RPMI8226 (cell line): ENCODE results near the gene TEN1.
"Not testable (repeated sequence)": the region's sequence is repeated elsewhere in the genome, so short reads cannot be mapped to it uniquely, and the experiment has no call there.

Experiments
- DNase-seq: peaks from one replicate; pipeline ENCODE4 v3.0.0-alpha.2; 2015

The TEN1 gene, protein sequence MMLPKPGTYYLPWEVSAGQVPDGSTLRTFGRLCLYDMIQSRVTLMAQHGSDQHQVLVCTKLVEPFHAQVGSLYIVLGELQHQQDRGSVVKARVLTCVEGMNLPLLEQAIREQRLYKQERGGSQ

DNA sequence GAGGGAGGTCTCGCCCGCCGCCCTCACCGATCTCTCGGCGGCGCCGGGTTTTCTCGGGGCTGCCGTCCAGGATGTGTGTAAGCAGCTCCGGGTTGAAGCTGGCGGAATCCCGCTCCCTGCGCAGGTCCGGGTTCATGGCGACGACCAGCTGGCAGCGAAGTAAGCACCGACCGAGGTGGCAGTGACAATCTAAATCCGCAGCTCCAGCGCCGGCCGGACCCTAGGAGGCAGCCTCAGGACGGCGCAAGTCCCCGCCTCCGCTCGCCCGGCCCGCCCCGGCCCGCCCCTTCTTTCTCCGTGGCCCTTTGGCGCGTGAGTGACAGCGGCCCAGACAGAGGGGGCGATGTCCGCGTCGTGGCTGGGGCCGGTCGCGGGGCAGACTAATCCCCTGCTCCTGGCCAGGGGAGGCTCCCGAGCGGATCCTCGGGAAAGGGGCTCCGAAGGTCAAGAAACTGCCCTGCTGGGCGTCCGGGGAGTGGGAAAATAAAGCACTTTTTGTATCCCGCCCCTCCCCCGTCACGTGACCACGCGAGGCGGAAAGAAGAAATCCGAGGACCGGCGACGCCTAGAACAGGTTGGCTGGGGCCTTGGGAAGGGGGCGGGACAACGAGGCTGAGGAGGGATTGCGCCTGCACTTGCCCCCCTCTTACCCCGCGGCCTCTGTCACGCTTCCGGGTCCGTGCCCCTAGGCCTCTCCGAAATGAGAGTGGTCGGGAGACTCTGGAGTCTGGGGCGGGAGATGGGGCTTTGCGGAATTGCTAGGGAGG lies at the start of gene TEN1, which contains the start of gene ACOX1:
Gene TEN1 (plus strand): TSS at position 303 of the 767 bp plus-strand sequence. CDS start 6,953 bp downstream, outside the sequence.
Gene ACOX1 (minus strand): TSS at position 229 of the 767 bp plus-strand sequence. CDS start 93 bp downstream, at position 136.
- DNase-seq: peak; percentile 98

DNA sequence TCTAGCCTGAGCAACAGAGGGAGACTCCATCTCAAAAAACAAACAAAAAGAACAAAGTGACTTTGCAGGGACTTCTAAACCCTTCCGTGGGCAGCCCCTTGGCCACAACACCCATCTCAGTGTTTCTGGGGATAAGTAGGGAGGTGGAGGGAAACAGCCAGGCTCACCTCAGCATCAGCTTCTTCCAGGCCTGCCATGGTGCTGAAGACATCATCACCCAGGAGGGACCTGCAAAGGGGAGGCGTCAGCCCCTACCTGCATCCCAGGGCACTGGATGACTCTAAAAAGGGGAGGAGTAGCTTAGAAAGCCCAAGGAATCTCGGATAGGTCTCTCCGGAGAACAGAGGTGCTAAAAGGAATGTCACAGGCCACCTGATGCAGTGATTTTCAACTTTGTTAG lies 48.0 kb upstream of the TEN1 start:
- DNase-seq: no peak

DNA sequence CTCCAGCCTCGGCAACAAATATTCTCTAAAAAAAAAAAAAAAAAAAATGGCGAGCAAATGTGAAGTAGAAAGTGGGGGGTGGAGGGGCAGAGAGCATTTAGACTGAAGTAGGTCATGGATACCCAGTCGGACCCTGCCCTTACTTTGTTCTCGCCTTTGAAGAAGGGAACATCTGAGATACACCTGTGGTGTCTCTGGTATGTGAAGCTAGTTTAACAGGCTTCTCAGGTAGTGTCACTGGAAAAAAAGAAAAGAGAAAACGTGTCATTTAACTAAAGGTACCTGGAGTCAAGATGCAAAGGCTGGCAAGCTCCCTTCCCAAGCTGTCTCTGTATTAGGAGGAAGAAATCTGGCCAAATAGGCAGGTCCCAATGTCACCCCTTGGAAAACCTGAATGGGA lies 46.2 kb upstream of the TEN1 start:
- DNase-seq: no peak

DNA sequence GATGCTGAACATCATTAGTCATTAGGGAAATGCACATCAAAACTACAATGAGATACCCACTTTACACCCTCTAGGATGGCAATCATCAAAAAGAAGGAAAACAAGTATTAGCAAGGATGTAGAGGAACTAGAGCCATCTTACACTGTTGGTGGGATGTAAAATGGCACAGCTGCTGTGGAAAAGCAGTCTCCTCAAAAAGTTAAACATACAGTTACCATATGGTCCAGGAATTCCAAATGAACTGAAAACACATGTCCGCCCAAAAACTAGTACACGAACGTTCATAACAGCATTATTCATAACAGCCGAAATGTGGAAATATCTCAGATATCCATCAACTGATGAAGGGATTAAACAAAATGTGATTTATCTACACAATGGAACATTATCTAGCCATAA lies 45.2 kb upstream of the TEN1 start:
- no peak for DNase-seq

DNA sequence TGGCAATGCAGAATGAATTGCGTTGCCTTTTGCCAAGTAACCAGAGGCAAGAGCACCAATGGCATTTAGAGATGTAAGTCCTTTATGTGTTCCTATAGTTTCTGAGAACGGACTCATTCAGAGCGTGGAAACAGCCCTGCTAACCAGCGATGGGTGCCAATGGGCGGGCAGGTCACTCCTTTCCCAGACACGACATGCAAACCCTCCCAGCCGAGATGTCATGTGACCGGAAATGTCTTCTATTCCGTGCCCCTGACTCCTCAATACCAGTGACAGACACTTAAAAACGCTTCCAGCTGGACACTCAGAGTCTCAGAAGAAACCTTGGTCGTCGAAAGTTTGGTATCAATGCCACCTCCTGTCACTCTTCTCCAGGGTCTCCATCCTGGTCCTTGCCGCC lies 41.4 kb upstream of the TEN1 start:
- no peak for DNase-seq

DNA sequence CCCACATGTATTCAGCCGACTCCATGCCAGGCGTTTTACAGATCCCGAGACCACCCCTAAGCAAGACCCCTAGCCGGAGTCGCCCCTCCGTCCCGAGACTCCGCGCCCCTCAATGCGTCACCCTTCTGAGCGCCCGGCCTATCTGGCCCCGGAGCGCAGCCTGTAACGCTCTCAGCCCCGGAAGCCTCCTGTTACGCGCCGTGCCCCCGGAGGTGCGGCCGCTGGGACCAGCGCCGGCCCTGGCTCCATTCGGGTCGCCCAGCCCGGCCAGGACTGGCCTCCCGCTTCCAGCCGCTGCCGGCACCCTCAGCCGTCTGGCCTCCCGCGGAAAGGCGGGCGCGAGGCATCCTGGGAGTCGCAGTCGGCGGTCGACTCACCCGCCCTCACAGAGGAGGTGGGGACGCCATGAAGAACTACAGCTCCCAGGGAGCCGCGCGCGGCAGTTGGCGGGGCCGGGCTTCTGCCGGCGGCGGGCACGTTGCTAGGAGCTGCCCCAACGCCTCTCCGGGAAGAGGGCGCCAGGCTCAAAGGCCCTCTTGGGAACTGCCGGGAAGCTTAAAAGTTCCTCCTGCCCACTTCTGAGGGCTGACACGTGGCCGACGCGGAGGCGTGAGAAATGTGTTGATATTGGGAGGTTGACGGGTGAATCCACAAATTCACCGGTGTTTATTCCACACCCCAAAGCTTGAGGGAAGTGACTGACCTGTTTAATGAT lies 38.2 kb upstream of the TEN1 start, which contains the start of gene FBF1:
Gene FBF1 (minus strand): TSS at position 316 of the 715 bp plus-strand sequence. CDS start 2,893 bp downstream, outside the sequence.
- peak; percentile 95 for DNase-seq

DNA sequence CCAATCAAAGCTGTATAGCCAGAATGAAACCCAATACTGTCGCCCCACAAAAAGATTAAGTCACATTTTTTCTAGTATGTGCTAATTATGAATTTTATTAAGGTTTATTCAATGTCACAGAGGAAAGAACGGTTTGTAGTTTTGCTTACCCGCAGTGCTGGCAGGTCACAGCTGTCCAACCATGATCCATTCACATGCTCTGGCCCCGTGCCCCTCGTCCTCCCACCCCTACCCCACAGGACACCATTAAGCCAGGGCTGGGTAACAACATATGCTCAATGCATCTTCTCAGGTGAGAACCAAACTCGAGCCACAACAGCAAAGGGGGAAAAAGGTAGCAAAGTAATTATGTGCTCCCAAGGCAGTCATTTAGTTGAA lies 37.6 kb upstream of the TEN1 start:
- peak; percentile 9 for DNase-seq

DNA sequence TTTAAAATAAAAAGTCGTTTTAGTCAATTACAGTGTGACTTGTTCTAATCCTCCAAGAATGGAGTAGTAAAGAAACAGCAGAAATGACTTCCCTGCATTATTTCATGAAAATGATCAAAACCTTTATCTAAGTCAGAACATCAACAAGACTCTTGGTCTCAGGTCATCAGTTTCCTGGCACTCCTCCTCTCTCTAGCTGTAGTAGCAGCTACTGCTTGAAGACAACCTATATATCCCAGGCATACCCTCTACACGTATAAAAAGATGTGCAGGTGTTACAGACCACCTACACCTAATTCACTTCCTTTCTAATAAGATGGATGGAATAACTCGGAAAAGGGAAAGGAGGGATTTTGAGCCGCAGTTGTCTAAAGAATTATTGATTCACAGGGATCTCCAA lies 36.6 kb upstream of the TEN1 start:
- DNase-seq: no peak

DNA sequence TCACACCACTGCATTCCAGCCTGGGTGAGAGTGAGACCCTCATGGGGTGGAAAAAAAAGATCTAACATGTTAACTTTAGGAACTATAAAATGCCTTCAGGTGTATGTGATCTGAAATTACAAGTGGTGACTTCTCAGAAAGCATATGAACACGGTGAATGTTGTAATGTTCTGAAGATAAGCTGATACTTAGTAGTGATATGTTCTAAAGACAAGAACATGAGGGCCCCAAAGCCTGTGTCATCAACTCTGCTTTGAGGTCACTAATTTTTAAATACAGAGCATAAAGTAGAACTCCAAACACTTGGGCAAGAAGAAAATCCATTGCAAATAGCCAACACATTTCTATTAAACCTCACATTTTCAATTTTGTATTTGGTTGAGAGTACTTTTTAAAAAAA lies 35.5 kb upstream of the TEN1 start:
- DNase-seq: no peak

DNA sequence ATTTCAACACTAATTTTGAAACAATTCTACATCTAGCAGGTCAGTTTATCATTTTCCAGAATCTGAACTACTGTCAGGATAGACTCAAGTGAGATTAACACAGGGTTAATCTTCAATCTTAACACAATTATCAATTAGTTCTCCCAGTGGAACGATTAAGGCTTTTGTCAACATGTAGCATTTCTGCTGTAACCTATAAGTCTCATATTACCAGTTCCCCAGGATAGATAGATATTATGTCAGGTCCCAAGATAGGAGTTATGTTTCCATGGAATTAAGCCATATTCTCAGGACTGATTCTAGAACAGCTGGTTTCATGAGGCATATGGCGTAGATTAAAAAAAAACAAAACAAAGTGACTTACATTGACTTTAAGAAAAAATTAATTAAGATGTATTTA lies 33.8 kb upstream of the TEN1 start:
- no peak for DNase-seq

DNA sequence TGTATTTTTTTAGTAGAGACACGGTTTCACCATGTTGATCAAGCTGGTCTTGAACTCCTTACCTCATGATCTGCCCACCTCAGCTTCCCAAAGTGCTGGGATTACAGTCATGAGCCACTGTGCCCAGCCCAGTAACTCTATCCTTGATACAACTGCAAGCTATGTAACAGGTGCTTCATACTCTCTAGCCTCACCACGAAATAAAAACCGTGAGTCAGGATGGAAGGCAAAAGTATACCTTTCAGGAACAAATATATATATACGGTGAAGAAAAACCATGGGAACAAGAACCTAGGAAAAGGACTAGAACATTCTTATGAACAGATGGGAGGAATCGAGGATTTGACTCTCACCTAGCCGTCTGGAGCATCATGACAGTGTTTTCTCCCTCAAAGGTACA lies 28.6 kb upstream of the TEN1 start:
- DNase-seq: no peak

DNA sequence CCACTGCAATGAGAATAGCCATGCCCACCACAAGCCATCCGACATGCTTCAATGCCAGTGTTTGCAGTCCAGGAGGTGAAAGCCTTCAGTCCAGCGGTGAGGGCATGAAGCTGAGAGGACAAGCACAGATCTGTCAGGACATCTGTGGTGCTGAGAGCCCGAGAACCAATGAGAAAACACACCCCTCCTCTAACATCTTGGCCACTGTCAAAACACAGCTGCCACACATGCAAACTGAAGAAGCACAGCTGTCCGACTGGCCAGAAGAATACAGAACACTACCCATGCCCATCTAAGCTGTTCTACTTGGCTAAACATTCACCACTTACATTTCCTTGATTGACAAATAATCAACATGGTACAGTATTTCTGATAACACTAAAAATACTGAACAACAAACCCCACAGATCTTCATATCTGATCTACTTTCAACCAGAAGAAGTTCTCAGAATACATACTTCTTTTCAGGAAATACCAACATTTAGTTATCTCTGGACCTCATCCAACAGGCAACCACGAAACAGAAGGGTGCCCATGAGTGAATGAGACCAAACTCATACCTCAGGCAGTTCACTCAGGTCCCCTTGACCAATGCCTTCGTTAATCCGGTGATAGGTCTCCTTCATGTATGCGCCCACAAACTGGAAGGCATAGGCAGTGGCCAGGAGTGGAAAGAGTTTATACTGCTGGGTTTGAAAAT lies 28.0 kb upstream of the TEN1 start:
- no peak for DNase-seq

DNA sequence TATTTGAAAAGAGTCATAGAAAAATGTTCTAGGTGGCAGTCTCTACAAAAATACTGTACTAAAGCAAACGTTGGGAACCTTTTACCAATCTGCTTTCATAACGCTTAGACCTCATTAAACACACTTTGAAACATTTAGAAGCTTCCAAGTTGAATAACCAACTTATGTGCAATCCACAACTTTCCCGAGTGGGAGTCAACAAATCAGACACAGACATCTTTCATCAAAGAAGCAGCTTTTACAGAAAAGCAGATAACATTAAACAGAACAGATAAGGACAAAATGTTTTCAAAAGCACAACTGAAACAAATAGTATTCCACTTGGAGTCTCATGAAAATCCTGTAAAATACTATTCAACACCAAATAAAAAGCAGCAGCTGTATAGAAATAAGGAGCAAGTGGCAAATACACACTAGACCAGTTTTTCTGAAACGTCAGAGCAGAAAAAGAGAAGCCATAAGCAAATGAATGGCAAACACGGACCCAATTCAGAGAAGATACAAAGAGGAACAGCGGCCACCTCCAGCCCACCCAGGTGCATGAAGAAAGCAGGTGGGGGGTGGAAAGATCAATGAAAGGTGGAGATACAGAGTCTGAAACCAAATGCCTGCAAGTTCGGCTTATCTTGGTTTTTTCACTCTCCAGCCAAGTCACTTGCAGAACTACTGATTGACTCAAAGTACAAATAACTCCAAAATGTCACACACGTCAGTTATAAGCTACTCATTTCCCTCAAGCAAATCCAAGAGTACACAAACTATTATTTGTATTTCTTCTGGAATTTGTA lies 19.8 kb upstream of the TEN1 start:
- no peak for DNase-seq

DNA sequence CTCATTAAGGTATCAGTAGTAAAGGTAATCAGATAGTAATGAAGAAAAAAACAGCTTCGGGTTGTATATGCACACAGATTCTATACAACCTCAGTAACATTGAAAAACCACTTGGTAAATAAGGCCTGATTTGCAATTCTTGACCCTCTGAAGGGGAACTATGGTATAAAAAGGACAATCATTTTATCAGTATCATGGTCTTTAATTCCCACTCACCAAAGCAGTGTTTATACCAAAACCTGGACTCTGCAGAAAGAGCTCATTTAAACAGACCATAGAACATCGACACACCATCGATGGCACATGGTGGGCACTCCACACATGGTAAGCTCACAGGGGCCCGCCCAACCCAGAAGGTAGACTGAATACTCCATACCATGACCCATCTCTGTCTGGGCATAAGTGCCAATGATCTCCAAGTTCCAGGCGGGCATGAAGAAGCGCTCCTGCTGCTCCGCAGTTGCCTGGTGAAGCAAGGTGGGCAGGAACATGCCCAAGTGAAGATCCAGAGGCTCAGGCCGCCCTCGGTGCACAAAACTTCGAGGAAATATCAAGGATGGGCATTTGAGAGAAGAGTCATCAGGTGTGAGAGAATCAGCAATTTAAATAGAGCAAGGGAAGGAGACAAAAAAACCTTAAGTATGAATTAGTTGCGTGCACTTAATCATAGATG lies 19.1 kb upstream of the TEN1 start:
- no peak for DNase-seq

DNA sequence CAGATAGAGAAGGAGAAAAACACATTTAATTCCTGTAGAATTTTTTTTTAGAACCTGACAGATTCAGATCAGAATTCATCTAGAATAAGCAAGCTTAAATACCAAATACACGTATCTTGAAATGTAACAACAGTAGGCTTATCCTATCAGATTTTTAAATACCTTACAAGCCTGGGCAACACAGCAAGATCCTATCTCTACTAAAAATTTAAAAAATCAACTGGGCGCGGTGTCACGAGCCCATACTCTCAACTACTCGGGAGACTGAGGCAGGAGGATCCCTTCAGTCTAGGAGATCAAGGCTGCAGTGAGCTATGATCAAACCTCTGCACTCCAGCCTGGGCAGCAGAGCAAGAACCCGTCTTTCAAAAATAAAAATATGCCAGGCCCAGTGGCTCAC lies 13.6 kb upstream of the TEN1 start:
- DNase-seq: no peak

DNA sequence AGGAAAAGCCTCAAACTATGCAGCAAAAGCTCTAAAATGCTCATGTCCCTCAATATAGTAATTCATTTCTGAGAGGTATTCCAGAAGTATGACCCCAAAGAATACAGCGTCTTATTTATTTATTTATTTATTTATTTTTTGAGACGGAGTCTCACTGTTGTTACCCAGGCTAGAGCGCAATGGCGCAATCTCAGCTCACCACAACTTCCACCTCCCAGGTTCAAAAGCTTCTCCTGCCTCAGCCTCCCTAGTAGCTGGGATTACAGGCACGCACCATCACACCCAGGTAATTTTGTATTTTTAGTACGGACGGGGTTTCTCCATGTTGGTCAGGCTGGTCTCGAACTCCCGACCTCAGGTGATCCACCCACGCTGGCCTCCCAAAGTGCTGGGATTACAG lies 10.0 kb upstream of the TEN1 start:
- not testable (repeated sequence) for DNase-seq

DNA sequence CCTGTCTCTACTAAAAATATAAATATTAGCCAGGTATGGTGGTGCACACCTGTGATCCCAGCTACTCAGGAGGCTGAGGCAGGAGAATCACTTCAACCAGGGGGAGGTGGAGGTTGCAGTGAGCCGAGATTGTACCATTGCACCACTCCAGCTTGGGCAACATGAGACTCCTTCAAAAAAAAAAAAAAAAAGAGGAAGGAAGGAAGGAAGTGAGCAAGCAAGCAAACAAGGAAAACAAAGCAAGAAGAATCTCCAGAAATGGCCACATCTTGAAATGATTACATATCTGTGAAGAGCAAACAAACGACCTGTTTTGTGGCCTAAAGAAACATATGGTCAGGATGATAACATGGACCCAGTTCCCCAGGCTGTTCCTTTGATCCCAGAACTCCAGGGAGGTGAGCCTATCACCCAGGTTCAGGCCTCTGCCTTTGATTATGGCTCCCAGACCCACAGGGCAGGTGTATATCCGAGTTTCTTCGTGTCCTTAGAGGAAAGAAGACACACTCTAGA lies 9.0 kb upstream of the TEN1 start:
- DNase-seq: no peak

DNA sequence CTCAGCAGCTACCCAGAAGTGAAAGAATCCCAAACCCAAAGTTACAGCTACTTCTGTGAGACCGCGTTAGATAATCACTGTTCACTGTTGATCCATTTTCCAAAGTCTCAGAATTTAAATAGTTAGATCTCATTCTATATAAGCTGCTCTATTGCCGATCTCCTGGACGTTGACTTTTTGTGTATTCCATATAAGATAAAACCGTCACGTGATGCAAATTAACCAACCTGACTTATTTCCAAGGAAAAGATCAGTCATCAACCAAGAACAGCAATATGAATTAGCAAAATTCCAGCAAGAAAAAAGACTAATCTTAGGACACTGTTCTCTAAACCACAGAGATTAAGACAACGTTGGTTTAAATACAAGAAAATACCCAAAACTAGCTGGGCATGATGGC lies 8.4 kb upstream of the TEN1 start:
- DNase-seq: no peak

DNA sequence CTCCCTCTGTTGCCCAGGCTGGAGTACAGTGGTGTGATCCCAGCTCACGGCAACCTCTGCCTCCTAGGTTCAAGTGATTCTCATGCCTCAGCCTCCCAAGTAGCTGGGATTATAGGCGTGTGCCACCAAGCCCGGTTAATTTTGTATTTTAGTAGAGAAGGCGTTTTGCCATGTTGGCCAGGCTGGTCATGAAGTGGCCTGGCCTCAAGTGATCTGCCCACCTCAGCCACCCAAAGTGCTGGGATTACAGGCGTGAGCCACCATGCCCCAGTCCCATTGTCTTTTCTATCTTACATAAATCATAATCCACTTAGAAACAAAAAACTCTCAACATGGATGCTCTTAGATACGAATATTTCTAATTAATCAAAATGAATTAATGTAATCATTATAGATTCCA lies 3.9 kb upstream of the TEN1 start:
- DNase-seq: not testable (repeated sequence)

DNA sequence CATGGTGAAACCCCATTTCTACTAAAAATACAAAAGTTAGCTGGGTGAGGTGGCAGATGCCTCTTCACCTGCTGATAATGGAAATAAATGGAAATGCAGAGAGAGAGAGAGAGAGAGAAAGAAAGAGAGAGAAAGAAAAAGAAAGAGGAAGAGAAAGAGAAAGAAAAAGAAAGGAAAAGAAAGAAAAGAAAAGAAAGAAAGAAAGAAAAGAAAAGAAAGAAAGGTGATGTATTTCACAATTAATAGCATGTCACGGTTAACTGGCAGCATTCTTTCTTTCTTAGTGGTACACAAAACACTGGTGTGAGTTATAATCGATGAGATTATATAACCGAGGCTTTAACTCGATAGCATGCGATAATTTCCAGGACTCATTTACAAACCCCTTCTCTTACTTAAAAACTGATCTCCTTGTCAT lies 3.3 kb upstream of the TEN1 start:
- no peak for DNase-seq

DNA sequence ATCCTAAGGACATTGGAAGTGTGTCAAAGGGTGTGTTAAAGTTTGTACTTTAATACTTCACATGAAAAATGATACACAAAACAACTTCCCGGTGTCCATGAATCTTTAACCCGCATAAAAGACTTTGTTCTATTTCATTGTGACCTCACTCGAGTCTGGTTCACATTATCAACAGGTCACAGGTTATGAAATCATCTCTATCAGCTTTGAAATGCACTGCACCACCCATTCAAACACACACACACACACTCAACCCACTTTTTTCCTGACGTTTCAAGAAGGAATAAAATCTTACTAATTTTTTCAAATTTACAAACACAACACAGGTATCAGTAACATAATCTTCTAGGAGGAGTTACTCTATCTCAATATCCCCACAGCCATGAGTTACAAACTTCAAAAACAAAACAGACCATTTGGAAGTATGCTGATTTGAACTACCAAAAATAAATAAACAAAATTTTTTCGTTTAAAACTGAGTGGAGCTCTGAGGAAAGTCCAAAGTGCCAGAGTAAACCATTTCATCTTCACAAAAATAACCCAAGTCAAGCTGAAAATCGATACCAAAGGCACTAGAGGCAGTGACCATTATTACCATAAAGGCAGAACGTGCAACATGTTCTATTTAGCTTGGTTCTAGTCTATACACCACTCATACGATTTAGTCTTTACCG lies 2.7 kb upstream of the TEN1 start:
- no peak for DNase-seq
